HepG2 (cell line): ENCODE results near the gene GRB2. TPM values are rescaled to one million over a fixed set of nuclear protein-coding genes. Genes with fewer than 3 reads are reported as not detected.

Experiments
- CEBPG ChIP-seq: IDR thresholded peaks from 2 replicates; pipeline ENCODE4 v1.6.1; 2016
- DR1 ChIP-seq: sonication (generic); formaldehyde crosslinking; IDR thresholded peaks from 2 replicates; pipeline ENCODE4 v1.8.0; 2021; ENCODE audit warnings: mild to moderate bottlenecking, missing genetic modification reagents, inconsistent platforms
- DZIP1 ChIP-seq: sonication (generic); formaldehyde crosslinking; IDR thresholded peaks from 2 replicates; pipeline ENCODE4 v1.5.0; 2020; ENCODE audit warnings: mild to moderate bottlenecking, missing genetic modification reagents
- IRX3 ChIP-seq: sonication (generic); formaldehyde crosslinking; IDR thresholded peaks from 2 replicates; pipeline ENCODE4 v1.8.1; 2023; ENCODE audit warnings: mild to moderate bottlenecking, low read depth, missing genetic modification reagents, borderline replicate concordance
- MXD4 ChIP-seq: IDR thresholded peaks from 2 replicates; pipeline ENCODE4 v1.6.1; 2016; ENCODE audit warnings: mild to moderate bottlenecking, missing biosample characterization, missing genetic modification reagents
- PHF21A ChIP-seq: sonication (generic); formaldehyde crosslinking; IDR thresholded peaks from 2 replicates; pipeline ENCODE4 v1.5.0; 2020; ENCODE audit warnings: mild to moderate bottlenecking, missing genetic modification reagents
- SIX4 ChIP-seq: sonication (generic); formaldehyde crosslinking; IDR thresholded peaks from 2 replicates; pipeline ENCODE4 v1.4.0; 2020; ENCODE audit warnings: missing genetic modification reagents
- SMC3 ChIP-seq: IDR thresholded peaks from 2 replicates; pipeline ENCODE4 v1.6.1; 2011; ENCODE audit warnings: low read length, improper control_type of control experiment
- ZFAT ChIP-seq: sonication (generic); formaldehyde crosslinking; conservative IDR thresholded peaks from 2 replicates; pipeline ENCODE4 v1.8.1; 2023; ENCODE audit warnings: missing genetic modification reagents, inconsistent platforms
- ZKSCAN8 ChIP-seq: IDR thresholded peaks from 2 replicates; pipeline ENCODE4 v1.6.1; 2016; ENCODE audit warnings: borderline replicate concordance, missing genetic modification reagents, missing compliant biosample characterization
- ZNF678 ChIP-seq: sonication (generic); formaldehyde crosslinking; IDR thresholded peaks from 2 replicates; pipeline ENCODE4 v1.4.0; 2020; ENCODE audit warnings: mild to moderate bottlenecking, missing genetic modification reagents
- ZNF710 ChIP-seq: sonication (generic); formaldehyde crosslinking; IDR thresholded peaks from 2 replicates; pipeline ENCODE4 v1.5.0; 2020; ENCODE audit warnings: mild to moderate bottlenecking, missing genetic modification reagents, borderline replicate concordance
- ZNF780A ChIP-seq: sonication (generic); formaldehyde crosslinking; IDR thresholded peaks from 2 replicates; pipeline ENCODE4 v1.8.0; 2022; ENCODE audit warnings: mild to moderate bottlenecking, missing genetic modification reagents, moderate library complexity
- ZSCAN9 ChIP-seq: IDR thresholded peaks from 2 replicates; pipeline ENCODE4 v1.6.1; 2016; ENCODE audit warnings: borderline replicate concordance
- polyA plus RNA-seq, 8 experiments: library from polyadenylated mRNA; depleted of rRNA in 3 of 8; stranded (reverse) in 7 of 8; unstranded in 1 of 8; fragments of >200 nt; fragmentation: Illumina TruSeq in 4 of 8; extraction: Trizol in 4 of 8; gene quantifications; 2 replicates each; pipeline versions ENCODE4 v1.2.1 to v1.2.3, GENCODE V29; 2011 to 2016; ENCODE audit warnings: low read depth in 4 of 8, missing spikeins in 1 of 8, mixed read lengths in 1 of 8; ENCODE audit not compliant: insufficient read depth in 1 of 8
- total RNA-seq, 5 experiments: library from RNA; depleted of rRNA; stranded (reverse); fragments of >200 nt; fragmentation: Illumina TruSeq; extraction: Trizol; gene quantifications; 2 replicates each; pipeline ENCODE4 v1.2.3, GENCODE V29; 2016; ENCODE audit warnings: low read depth in 1 of 5
- TF ChIP-seq, protein P1 (sequence below), 2 experiments: sonication (generic) in 1 of 2; formaldehyde crosslinking in 1 of 2; IDR thresholded peaks; 2 replicates each; pipeline versions ENCODE4 v1.6.1 to v1.9.0; 2014 to 2022; ENCODE audit warnings: antibody characterized with exemption in 1 of 2, borderline replicate concordance in 1 of 2, inconsistent platforms in 1 of 2, low read depth in 1 of 2, missing genetic modification reagents in 1 of 2
- TF ChIP-seq, protein P2 (sequence below): sonication (generic); formaldehyde crosslinking; IDR thresholded peaks from 2 replicates; pipeline ENCODE4 v1.4.0; 2020; ENCODE audit warnings: mild to moderate bottlenecking, missing genetic modification reagents

GRB2 gene
- total and polyA plus RNA-seq, 2 of the 13 experiments (the other 11 are each of a cell fraction or from before 2014, with no cell fraction given): 84.6 to 92.3 TPM

DNA sequence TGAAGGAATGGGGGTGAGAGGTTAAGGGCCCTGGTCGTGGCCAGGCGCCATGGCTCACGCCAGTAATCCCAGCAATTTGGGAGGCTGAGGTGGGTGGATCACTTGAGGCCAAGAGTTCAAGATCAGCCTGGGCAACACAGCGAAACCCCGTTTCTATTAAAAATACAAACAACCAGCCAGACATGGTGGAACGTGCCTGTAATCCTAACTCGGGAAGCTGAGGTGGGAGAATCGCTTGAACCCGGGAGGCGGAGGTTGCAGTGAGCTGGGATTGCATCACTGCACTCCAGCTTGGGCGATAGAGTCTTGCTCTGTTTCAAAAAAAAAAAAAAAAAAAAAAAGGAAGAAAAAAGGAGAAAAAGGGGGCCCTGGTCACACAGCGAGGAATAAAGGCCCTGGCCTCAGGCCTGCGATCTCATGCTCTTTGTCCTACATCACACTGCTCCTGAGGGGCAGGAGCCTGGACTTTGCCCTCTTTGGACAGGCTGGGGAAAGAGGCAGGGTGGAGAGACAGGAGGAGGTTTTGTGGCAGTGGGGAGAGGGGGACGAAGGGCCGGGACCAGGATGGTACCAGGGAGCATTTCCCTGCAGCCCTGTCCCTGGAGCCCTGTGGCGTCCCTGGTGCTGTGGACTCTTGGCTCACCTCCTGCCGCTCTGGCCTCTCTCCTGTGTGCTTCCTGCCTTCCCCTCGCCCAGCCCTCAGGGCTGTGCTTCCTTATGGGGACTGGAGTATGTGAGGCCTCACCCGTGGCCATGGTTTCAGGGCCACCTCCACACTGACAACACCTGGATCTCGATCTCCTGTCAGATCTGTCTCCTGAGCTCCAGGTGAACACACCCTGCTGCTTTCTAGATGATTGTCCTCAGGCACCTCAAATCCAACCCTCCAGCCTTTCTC is 96.5 kb downstream of the GRB2 start (continued):
- TF ChIP-seq, protein P1, sequence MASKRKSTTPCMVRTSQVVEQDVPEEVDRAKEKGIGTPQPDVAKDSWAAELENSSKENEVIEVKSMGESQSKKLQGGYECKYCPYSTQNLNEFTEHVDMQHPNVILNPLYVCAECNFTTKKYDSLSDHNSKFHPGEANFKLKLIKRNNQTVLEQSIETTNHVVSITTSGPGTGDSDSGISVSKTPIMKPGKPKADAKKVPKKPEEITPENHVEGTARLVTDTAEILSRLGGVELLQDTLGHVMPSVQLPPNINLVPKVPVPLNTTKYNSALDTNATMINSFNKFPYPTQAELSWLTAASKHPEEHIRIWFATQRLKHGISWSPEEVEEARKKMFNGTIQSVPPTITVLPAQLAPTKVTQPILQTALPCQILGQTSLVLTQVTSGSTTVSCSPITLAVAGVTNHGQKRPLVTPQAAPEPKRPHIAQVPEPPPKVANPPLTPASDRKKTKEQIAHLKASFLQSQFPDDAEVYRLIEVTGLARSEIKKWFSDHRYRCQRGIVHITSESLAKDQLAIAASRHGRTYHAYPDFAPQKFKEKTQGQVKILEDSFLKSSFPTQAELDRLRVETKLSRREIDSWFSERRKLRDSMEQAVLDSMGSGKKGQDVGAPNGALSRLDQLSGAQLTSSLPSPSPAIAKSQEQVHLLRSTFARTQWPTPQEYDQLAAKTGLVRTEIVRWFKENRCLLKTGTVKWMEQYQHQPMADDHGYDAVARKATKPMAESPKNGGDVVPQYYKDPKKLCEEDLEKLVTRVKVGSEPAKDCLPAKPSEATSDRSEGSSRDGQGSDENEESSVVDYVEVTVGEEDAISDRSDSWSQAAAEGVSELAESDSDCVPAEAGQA (IDR thresholded peaks at IDR 0.05; ENCODE audit: low read depth): no peak
- TF ChIP-seq, protein P1 (CRISPR knock-in tag; IDR thresholded peaks at IDR 0.05; ENCODE audit: borderline replicate concordance): no peak; the same call in 1 of the 2 replicates
- peak; percentile 27; the same call in 1 of the 2 replicates for TF ChIP-seq MXD4
- no peak for TF ChIP-seq DZIP1 (CRISPR knock-in tag)
- peak; percentile 91 for TF ChIP-seq PHF21A (CRISPR knock-in tag)
- no peak for TF ChIP-seq IRX3 (CRISPR knock-in tag)
- TF ChIP-seq CEBPG: peak; percentile 71
- TF ChIP-seq, protein P2, sequence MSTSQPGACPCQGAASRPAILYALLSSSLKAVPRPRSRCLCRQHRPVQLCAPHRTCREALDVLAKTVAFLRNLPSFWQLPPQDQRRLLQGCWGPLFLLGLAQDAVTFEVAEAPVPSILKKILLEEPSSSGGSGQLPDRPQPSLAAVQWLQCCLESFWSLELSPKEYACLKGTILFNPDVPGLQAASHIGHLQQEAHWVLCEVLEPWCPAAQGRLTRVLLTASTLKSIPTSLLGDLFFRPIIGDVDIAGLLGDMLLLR (CRISPR knock-in tag): no peak
- TF ChIP-seq SIX4 (CRISPR knock-in tag): no peak
- no peak; the same call in 1 of the 2 replicates for TF ChIP-seq ZNF780A (CRISPR knock-in tag)
- TF ChIP-seq SMC3: 0 out of 2 replicates have a peak, but pooled peaks have one; percentile 18
- TF ChIP-seq ZNF710 (CRISPR knock-in tag): peak; percentile 63
- TF ChIP-seq ZSCAN9 (CRISPR knock-in tag): peak; percentile 91
- TF ChIP-seq ZNF678 (CRISPR knock-in tag): no peak
- TF ChIP-seq DR1: no peak
- no peak for TF ChIP-seq ZFAT (CRISPR knock-in tag)
- TF ChIP-seq ZKSCAN8 (CRISPR knock-in tag): peak; percentile 86; the same call in 1 of the 2 replicates
